NCI-H82 treated with DMSO at 0.1 percent for 48 hours (cell line): Measurements from ENCODE around the gene TJP2.

Experiments
- DNase-seq: peaks from one replicate; lab custom pipeline; 2025; ENCODE audit not compliant: unreplicated experiment; lab: John Stamatoyannopoulos, UW

Gene TJP2

GRCh38 chr9:69222970-69223369 lies 48.9 kb downstream of the TJP2 start:
- no peak for DNase-seq

GRCh38 chr9:69223605-69224004 lies 49.5 kb downstream of the TJP2 start:
- peak; percentile 12 for DNase-seq

GRCh38 chr9:69229367-69229766 lies 55.3 kb downstream of the TJP2 start:
- no peak for DNase-seq

GRCh38 chr9:69232135-69232534 lies 58.1 kb downstream of the TJP2 start:
- DNase-seq: no peak

GRCh38 chr9:69234683-69235082 lies 60.6 kb downstream of the TJP2 start:
- DNase-seq: no peak

- no peak for DNase-seq
These were observed 62.1 kb downstream of the TJP2 start for GRCh38 chr9:69236188-69236587.

- DNase-seq: no peak
These were observed 63.7 kb downstream of the TJP2 start for GRCh38 chr9:69237702-69238295.

- no peak for DNase-seq
These were observed 69.0 kb downstream of the TJP2 start for GRCh38 chr9:69243116-69243515.

- no peak for DNase-seq
These were observed 72.6 kb downstream of the TJP2 start for GRCh38 chr9:69246629-69247028.

GRCh38 chr9:69248005-69248404 lies 73.9 kb downstream of the TJP2 start:
- no peak for DNase-seq

- DNase-seq: no peak
These were observed 75.3 kb downstream of the TJP2 start for GRCh38 chr9:69249337-69249736.

GRCh38 chr9:69250681-69251080 lies 76.6 kb downstream of the TJP2 start:
- no peak for DNase-seq

- DNase-seq: no peak
These were observed 78.4 kb downstream of the TJP2 start for GRCh38 chr9:69252436-69252835.

GRCh38 chr9:69253057-69253456 lies 79.0 kb downstream of the TJP2 start:
- DNase-seq: no peak

- no peak for DNase-seq
These were observed 80.1 kb downstream of the TJP2 start for GRCh38 chr9:69254223-69254622.

GRCh38 chr9:69255591-69255990 lies 81.5 kb downstream of the TJP2 start:
- DNase-seq: no peak

GRCh38 chr9:69258551-69258950 lies 84.5 kb downstream of the TJP2 start:
- no peak for DNase-seq

- DNase-seq: peak; percentile 26
These were observed 86.1 kb downstream of the TJP2 start for GRCh38 chr9:69260161-69260560.

GRCh38 chr9:69261636-69262035 lies 87.6 kb downstream of the TJP2 start:
- DNase-seq: no peak

GRCh38 chr9:69264526-69264925 lies 90.4 kb downstream of the TJP2 start:
- DNase-seq: no peak

GRCh38 chr9:69265891-69266290 lies 91.8 kb downstream of the TJP2 start:
- DNase-seq: no peak

GRCh38 chr9:69272212-69272611 lies 98.1 kb downstream of the TJP2 start:
- no peak for DNase-seq

GRCh38 chr9:69273161-69273560 lies 99.1 kb downstream of the TJP2 start:
- DNase-seq: no peak

GRCh38 chr9:69276775-69277174 lies 102.7 kb downstream of the TJP2 start:
- DNase-seq: no peak
